Panc1 (cell line): Measurements from ENCODE around the gene ADAMTS9.

ENCODE experiments used
- CTCF ChIP-seq: fragments of 450-650 bp; IDR thresholded peaks from 2 replicates; pipeline ENCODE4 v1.5.1; 2017; ENCODE audit warnings: mild to moderate bottlenecking
- POLR2AphosphoS5 ChIP-seq: IDR thresholded peaks from 2 replicates; pipeline ENCODE4 v1.6.1; 2012; ENCODE audit warnings: mild to moderate bottlenecking, low read depth, low read length, moderate library complexity
- REST ChIP-seq, 2 experiments: IDR thresholded peaks; 2 replicates each; pipeline ENCODE4 v1.6.1; 2011 to 2012; ENCODE audit warnings: low read depth in 2 of 2, control low read depth in 1 of 2, low read length in 1 of 2, mild to moderate bottlenecking in 1 of 2, moderate library complexity in 1 of 2; ENCODE audit not compliant: insufficient read depth in 1 of 2
- SIN3A ChIP-seq: IDR thresholded peaks from 2 replicates; pipeline ENCODE4 v1.6.1; 2012; ENCODE audit warnings: low read depth, mild to moderate bottlenecking, low read length, moderate library complexity, borderline replicate concordance; ENCODE audit not compliant: insufficient read depth
- TCF7L2 ChIP-seq: IDR thresholded peaks from 2 replicates; pipeline ENCODE4 v1.6.1; 2011; ENCODE audit warnings: mild to moderate bottlenecking, low read depth, low read length, inconsistent platforms

- TF ChIP-seq CTCF (no peak), REST (IDR thresholded peaks at IDR 0.05; ENCODE audit: insufficient read depth in 1 of 2, low read depth in 2 of 2, low read length in 1 of 2) (no peak), TCF7L2 (no peak), SIN3A (no peak), POLR2AphosphoS5 (no peak)
These were observed 88.1 kb downstream of the ADAMTS9 start for GRCh38 chr3:64599651-64600050.
